Effector memory CD4-positive, alpha-beta T cell (primary cell): ENCODE results near the gene ENOX2.

Experiments
- DNase-seq, 3 donors: peaks; one replicate each; pipeline ENCODE4 v3.0.0-alpha.2; 2020
- H3K27ac ChIP-seq: 2 replicates; pipeline ENCODE4 v1.7.0; 2013; ENCODE audit warnings: mild to moderate bottlenecking, low read length, moderate library complexity; ENCODE audit not compliant: insufficient read depth, poor library complexity, severe bottlenecking
- H3K27me3 ChIP-seq: replicated peaks from 2 replicates; pipeline ENCODE4 v1.7.0; 2013; ENCODE audit warnings: mild to moderate bottlenecking, low read length; ENCODE audit not compliant: insufficient read depth, control insufficient read depth, poor library complexity, severe bottlenecking
- H3K36me3 ChIP-seq: 2 replicates; pipeline ENCODE4 v1.7.0; 2013; ENCODE audit warnings: mild to moderate bottlenecking, low read length, moderate library complexity; ENCODE audit not compliant: control insufficient read depth, insufficient read depth
- H3K4me1 ChIP-seq: 2 replicates; pipeline ENCODE4 v1.7.0; 2013; ENCODE audit warnings: low read length, mild to moderate bottlenecking; ENCODE audit not compliant: control insufficient read depth, insufficient read depth, poor library complexity, severe bottlenecking
- H3K4me3 ChIP-seq: 2 replicates; pipeline ENCODE4 v1.7.0; 2013; ENCODE audit warnings: low read length, low read depth, mild to moderate bottlenecking; ENCODE audit not compliant: insufficient read depth, poor library complexity, severe bottlenecking
- H3K9me3 ChIP-seq: 2 replicates; pipeline ENCODE4 v1.7.0; 2013; ENCODE audit warnings: mild to moderate bottlenecking, low read length, moderate library complexity; ENCODE audit not compliant: control insufficient read depth

Gene ENOX2

GRCh38 chrX:130741584-130741983 is 161.4 kb downstream of the ENOX2 start:
- H3K4me1 ChIP-seq = no peaks in the 10 kb centered on the region
- DNase-seq = no peak
- H3K9me3 ChIP-seq = no peaks in the 10 kb centered on the region
- no peak overlapping the region for H3K4me3 ChIP-seq
- no peaks in the 10 kb centered on the region for H3K27me3 ChIP-seq
- H3K36me3 ChIP-seq = no peaks in the 10 kb centered on the region
- H3K27ac ChIP-seq = no peak overlapping the region

GRCh38 chrX:130741151-130741550 is 161.9 kb downstream of the ENOX2 start:
- no peak for DNase-seq
- no peaks in the 10 kb centered on the region for H3K9me3 ChIP-seq

GRCh38 chrX:130738638-130739195 is 164.3 kb downstream of the ENOX2 start:
- DNase-seq = no peak
- Histone ChIP-seq H3K27me3 (no peaks in the 10 kb centered on the region), H3K9me3 (no peaks in the 10 kb centered on the region), H3K27ac (no peak overlapping the region), H3K36me3 (no peaks in the 10 kb centered on the region), H3K4me1 (no peaks in the 10 kb centered on the region), H3K4me3 (no peak overlapping the region)

More at GRCh38 chrX:130741151-130741550, 161.9 kb downstream of the ENOX2 start:
- Histone ChIP-seq H3K36me3 (no peaks in the 10 kb centered on the region), H3K4me3 (no peak overlapping the region), H3K4me1 (no peaks in the 10 kb centered on the region), H3K27me3 (no peaks in the 10 kb centered on the region), H3K27ac (no peak overlapping the region)

- no peak overlapping the region for H3K27ac ChIP-seq
- no peaks in the 10 kb centered on the region for H3K27me3 ChIP-seq
- H3K4me1 ChIP-seq = no peaks in the 10 kb centered on the region
- DNase-seq = no peak
- H3K36me3 ChIP-seq = no peaks in the 10 kb centered on the region
- no peaks in the 10 kb centered on the region for H3K9me3 ChIP-seq
- no peak overlapping the region for H3K4me3 ChIP-seq
Observed at GRCh38 chrX:130734713-130735112, 168.3 kb downstream of the ENOX2 start.

- no peak for DNase-seq
- H3K27me3 ChIP-seq = no peaks in the 10 kb centered on the region
- H3K27ac ChIP-seq = no peak overlapping the region
- H3K4me1 ChIP-seq = no peaks in the 10 kb centered on the region
- no peaks in the 10 kb centered on the region for H3K9me3 ChIP-seq
- H3K36me3 ChIP-seq = no peaks in the 10 kb centered on the region
- H3K4me3 ChIP-seq = no peak overlapping the region
Observed at GRCh38 chrX:130728208-130728607, 174.8 kb downstream of the ENOX2 start.

GRCh38 chrX:130726661-130727060 is 176.3 kb downstream of the ENOX2 start:
- Histone ChIP-seq H3K27me3 (no peaks in the 10 kb centered on the region), H3K27ac (no peak overlapping the region)

GRCh38 chrX:130725519-130725918 is 177.5 kb downstream of the ENOX2 start:
- Histone ChIP-seq H3K4me3 (no peak overlapping the region), H3K27ac (no peak overlapping the region), H3K9me3 (no peaks in the 10 kb centered on the region), H3K27me3 (no peaks in the 10 kb centered on the region), H3K4me1 (no peaks in the 10 kb centered on the region), H3K36me3 (no peaks in the 10 kb centered on the region)
- DNase-seq = no peak

More at GRCh38 chrX:130726661-130727060, 176.3 kb downstream of the ENOX2 start:
- H3K36me3 ChIP-seq = no peaks in the 10 kb centered on the region
- no peaks in the 10 kb centered on the region for H3K9me3 ChIP-seq
- no peak overlapping the region for H3K4me3 ChIP-seq
- no peak for DNase-seq
- H3K4me1 ChIP-seq = no peaks in the 10 kb centered on the region

GRCh38 chrX:130719413-130719812 is 183.6 kb downstream of the ENOX2 start:
- no peak for DNase-seq
- Histone ChIP-seq H3K36me3 (no peaks in the 10 kb centered on the region), H3K27me3 (no peaks in the 10 kb centered on the region), H3K27ac (no peak overlapping the region), H3K4me3 (no peak overlapping the region), H3K4me1 (no peaks in the 10 kb centered on the region), H3K9me3 (no peaks in the 10 kb centered on the region)

- no peak for DNase-seq
- no peaks in the 10 kb centered on the region for H3K36me3 ChIP-seq
- H3K27me3 ChIP-seq = no peaks in the 10 kb centered on the region
- no peaks in the 10 kb centered on the region for H3K9me3 ChIP-seq
- no peak overlapping the region for H3K27ac ChIP-seq
- no peaks in the 10 kb centered on the region for H3K4me1 ChIP-seq
- no peak overlapping the region for H3K4me3 ChIP-seq
Observed at GRCh38 chrX:130718137-130718536, 184.9 kb downstream of the ENOX2 start.

- DNase-seq = no peak
- H3K27ac ChIP-seq = no peak overlapping the region
- no peaks in the 10 kb centered on the region for H3K4me1 ChIP-seq
Observed at GRCh38 chrX:130716781-130717413, 186.1 kb downstream of the ENOX2 start.

More at GRCh38 chrX:130716781-130717413, 186.1 kb downstream of the ENOX2 start:
- Histone ChIP-seq H3K36me3 (no peaks in the 10 kb centered on the region), H3K4me3 (no peak overlapping the region), H3K27me3 (no peaks in the 10 kb centered on the region), H3K9me3 (no peaks in the 10 kb centered on the region)
